Stimulated activated CD4-positive, alpha-beta T cell treated with anti-CD3 and anti-CD28 coated beads, Interleukin-12 subunit alpha, Interleukin-12 subunit beta, amount 100 ng/mL, for 4 hours (primary cell): ENCODE measurements around the gene OSGEP.

Experiments
- DNase-seq: peaks from one replicate; pipeline ENCODE4 v3.0.0-alpha.2; 2020

OSGEP gene

DNA sequence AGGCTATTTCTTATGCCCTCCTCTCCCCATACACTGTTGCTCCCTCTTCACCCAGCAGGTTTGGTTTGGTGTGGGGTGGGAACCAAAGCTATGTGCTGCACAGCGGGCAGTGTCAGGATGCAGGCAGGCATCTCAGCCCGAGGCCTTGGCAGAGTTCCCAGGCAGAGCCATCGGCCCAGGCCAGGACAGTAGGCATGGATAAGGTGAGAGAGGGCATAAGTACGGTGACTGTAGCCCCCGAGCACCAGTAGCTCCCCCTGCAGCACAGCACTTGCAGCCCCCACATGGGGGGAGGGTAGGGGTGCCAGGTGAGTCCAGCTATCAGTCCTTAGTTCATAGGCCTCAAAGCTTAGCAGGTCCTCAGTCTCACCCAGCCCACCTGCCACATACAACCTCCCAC lies 25.8 kb downstream of the OSGEP start:
- no peak for DNase-seq

DNA sequence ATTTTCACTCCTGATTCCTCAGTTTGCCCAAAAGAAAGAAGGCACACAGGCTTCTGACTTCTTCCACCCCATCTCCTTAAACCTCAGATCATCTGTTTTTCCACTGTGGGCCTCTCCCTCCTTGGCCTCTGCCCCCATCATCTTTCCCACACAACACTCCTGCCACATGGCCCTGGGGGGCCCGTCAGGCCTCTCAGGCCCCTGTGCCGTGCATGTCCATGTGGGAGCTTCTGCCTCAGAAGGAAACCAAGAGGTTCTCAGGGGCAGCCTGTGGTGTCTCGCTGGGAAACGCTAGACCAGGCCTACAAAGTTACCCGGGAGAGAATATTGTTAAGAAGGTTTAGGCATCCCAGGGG lies 26.6 kb downstream of the OSGEP start:
- no peak for DNase-seq

DNA sequence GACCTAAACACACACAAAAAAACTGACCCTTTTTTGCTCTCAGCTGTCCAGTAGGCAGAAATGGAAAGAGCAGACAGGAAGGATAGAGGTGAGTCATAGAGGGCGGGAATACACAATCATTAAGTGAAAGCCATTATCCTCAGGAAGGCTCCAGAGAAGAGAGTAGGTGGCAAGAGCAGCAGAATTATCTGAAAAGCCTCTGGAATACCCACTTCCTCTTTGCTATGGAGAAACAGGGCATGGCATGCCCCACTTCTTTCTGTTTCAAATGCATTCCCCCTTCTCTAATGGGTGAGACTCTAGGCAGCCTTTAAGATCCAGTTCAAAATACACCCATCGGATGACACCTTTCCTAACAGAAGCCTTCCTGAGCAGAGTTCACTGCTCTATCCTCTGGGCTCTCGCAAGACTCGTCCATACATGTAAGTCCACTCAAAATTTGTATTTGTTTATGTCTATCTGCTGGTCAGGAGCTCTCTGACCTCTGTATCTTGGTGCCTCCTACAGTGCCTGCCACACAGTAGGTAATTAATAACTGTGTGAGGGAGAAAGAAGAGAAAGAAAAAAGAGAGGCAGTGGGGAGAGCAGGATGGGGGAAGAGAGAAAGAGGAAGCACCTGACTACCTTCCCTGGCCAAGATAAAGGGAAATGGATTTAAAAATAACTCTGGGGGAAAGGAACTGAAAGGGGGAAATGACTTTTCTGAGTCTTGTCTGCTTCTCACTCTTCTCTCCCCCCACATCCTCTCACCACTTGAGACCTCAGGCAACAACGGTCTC lies 27.2 kb downstream of the OSGEP start:
- no peak for DNase-seq

DNA sequence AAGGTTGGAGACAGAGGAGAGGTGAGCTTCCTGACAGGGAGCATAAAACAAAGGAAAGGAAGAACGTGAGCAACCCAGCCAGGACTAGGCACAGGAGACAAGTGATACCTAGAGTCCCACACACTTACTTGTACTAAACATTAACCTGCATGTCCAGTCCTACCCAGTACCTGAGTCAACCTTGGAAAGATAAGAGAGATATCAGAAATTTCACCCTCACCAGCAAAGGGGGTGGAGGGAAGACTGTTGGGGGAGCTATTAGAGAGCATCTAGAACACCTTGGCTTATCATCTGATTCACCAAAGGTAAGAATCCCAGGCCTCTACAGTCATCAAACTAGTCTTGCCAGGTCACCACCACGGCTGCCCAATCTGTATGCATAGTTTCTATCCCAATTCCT lies 29.8 kb downstream of the OSGEP start:
- no peak for DNase-seq

DNA sequence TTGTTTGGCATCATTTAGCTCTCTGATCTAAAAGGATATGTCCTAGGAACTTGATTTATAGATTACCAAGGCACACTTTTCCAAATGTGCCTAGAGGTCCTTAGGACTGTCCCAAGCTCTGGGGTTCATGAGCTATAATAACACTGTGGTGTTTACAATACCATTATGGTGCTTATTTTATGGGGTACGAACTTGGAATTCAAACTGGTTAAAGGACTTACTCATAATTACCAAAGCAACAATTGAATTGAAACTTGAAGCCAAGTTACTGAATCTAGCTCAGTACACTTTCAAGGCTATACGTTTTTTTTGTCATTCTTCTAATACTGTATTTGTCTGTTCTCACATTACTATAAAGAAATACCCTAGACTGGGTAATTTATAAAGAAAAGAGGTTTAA lies 31.7 kb downstream of the OSGEP start:
- DNase-seq: no peak

DNA sequence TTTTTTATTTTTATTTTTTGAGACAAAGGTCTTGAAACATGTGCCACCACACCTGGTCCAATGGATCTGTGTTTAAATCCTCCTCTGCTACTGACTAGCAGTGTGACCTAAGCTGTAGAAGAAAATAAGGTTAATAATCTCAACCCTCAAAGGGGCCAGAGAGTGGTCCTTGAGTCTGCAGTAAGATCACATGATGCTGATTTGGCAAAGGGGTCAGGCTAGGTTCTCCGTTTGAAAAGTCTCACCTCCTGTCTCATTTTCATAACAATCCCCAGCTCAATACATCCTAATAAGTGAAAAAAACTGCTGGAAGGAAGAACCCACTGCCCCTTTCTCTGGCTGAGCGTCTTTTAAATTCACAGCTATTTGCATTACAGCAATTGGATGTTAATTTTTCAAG lies 33.3 kb downstream of the OSGEP start:
- no peak for DNase-seq

DNA sequence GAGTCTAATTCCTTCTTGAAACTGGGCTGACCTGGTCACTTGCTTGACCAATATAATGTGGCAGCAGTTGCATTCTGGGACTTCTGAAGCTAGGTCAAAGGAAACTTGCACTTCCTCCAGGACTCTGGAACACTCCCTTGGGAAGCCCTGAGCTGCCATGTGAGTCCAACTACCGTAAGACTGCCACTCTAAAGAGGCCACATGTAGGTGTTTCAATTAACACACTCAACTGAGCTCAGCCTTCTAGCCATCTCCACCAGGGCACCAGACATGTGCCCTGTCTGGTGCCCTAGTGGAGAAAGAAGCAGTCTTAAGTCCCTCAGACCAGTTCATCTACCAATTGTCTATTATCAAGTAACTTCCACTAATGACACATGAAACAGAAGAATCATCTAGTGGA lies 35.2 kb downstream of the OSGEP start:
- DNase-seq: no peak

DNA sequence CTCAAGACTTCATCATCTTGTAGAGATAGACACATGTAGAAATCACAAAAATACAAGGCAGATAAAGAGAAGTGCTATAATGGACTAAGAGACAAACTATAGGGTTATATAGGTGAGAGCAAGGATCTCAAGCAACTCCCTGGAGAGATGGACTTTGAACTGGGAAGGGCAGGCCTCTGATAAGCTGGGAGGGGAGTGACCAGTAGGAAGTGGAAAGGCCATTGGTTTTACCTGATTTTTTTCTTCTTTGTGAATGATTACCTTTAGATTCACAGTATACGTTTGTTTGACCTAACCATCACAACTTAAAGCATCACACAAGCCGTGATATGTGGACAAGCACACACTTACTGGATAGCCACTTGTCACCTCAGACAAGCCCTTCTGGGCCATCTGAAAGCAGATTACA lies 36.1 kb downstream of the OSGEP start:
- DNase-seq: no peak

DNA sequence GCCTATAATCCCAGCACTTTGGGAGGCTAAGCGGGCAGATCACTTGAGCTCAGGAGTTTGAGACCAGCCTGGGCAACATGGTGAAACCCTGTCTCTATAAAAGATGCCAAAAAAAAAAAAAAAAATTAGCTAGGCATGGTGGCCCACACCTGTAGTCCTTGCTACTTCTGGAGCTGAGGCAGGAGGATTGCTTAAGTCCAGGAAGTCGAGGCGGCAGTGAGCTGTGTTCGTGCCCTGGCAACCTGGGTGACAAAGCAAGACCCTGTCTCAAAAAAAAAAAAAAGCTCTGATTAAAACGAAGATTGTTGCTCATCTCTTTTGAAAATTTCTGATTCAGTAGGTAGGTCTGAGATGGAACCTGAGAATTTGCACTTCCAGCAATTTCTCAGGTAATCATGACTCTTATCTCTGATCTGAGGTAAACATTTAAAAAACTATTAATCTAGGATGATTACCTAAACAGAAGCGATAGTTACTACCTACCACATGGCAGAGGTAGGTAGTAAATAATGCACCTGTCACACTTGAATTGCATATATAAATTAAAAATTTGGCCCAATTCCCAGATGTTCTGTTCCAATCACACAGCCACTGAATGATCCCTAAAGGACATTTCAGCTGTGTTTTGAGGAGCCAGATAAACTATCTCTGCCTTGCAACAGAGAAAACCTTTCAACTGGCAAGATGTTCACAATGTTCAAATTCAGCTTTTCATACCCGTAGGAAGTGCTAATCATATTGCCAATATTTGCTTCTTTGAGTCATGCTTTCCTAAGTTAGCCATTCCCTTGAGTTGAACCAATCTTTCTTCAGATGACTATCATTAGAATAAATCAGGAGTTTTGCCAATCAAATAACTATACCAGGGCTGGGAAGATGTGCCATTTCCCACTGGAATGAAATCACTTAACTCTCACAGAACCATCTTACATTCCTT lies 37.1 kb downstream of the OSGEP start:
- DNase-seq: no peak

DNA sequence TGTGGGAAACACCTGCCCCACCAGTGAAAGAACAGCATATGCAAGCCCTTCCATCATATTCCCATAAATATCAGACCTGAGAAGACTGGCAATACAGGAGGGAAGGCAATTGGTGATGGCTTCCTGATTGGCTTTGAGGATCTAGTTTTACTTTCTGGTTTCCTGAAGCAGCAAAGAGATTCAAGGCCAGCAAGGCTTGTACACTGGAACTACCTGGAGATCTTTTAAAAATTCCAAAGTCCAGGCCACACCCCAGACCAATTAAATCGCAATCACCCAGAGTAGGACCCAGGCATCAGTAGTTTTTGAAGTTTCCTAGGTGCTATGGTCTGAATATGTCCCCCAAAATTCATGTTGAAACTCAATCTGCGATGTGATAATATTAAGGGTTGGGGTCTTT lies 38.4 kb downstream of the OSGEP start:
- DNase-seq: no peak

DNA sequence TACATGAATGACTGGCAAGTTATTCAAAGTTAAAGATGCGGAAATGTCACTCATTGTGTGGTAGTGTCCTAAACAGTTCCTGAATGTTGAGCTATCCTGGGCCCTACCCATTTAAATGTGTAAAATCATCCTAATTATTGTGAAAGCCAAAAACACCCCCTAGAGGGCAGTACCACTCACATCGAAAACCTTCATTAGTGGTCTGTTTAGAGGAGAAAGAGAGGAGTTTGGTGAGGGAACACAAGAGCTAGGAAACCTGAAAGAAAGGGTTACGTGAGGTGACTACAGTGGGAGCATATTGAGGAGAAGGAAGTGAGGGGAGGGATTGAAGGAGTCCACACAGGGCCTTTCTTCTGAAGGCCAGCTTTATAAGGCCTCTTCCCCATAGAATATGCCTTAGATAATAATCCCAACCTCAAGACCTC lies 38.8 kb downstream of the OSGEP start:
- DNase-seq: no peak

DNA sequence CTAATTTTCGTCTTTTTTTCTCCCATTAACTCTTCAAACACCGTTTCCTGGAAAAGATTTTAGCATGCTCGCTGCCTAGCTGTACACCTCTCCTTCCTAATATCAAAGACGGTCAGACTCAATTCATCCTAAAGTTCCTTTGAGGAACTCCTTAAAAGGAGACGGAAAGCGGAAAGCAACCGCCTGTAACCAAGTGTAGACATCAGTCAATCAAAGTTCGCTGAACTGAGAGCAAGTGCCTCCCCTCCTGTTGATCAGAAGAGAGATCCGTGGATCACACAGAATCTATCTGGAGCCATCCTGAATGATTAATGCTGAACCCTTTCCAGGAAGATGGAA lies 40.9 kb downstream of the OSGEP start:
- no peak for DNase-seq

DNA sequence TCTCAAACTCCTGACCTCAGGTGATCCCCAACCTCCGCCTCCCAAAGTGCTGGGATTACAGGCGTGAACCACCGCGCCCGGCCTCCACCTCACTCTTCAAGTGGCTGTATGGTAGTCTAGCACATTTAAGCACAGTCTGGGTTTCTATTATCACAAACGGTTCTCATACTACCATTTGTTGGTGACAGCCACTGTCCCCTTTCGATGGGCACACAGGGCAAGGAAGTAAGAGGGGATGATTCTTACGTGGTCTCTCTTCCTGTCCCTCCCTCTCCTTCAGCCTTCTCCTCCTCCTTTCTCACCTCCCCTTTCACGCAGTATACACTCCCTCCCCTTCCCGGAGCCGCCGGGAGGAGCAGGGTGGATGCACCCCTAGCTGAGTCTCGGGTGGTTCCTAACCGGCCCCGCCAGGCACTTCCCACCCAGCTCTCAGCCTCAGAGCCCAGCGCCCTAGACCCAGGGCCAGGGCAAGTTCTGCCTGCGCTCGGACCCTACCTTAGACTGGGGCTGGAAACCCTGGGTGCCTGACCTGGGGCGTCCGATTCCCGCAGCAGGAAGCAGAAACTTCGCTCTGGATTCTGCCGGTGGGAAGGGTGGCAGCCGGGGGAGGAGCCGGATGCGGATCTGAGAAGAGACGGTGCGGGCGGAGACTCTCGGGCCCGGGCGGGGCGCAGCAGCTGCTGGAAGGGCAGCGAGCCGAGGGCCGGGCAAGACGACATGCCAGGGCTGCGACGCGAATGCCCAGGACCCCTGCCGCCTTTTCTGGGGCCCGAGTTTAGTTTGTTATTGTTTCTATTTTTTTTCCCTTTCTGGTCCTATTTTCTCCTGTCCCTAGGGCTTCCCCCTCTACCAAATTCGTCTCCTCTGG lies 41.5 kb downstream of the OSGEP start, which contains the start of gene TEP1:
TSS of gene TEP1 (minus strand) at position 626 of the 868 bp plus-strand sequence. CDS start 5,062 bp downstream, outside the sequence.
- DNase-seq: peak; percentile 70

DNA sequence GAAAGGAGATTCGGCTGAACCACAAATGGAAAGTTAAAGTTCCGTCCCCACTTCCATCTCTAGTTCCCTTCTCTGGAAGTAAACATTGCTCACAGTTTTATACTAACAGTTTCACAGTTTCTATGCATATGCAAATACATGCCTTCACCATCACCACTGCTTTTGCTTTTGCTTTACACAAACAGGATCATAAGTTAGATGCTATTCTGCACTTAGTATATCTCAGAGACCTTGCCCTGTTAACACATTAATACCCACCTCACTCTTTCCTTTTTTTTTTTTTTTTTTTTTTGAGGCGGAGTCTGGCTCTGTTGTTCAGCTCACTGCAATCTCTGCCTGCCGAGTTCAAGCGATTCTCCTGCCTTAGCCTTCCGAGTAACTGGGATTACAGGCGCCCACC lies 42.2 kb downstream of the OSGEP start:
- no peak for DNase-seq

DNA sequence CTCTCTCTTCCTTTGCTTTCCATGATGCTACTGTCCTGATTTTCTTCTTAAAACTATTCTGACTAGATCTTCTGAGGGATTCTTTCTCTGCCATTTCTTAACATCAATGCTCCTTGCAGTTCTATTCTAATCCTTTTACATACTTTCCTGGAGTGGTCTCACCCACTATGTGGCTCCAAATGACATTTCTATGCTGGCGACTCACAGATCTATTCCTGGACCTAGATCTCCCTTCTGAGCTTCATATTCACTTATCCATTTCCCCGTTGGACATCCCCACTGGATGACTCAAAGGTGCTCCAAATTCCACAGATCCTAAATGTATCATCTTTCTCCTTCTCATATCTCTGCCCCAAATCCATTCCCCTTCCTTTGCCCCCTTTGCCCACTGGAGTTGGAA lies 45.4 kb downstream of the OSGEP start:
- no peak for DNase-seq

DNA sequence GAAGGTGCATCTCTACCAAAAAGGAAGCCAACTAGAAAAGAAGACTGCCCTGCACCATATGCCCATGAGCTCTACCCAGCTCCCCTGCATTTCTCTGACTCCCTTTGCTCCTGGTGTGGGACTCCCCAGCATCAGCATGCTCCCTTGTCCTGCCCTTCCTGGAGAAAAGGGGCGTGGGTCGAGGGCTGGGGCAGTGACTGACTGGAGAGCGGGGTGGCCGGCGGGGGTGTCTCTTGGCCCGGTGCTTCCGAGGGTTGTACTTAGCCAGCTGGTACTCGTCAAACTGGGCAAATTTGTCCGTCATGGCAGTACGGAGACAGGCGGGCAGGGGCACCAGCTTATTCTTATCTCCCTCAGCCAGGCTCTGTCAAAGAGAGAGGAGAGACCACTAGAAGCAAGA lies 51.1 kb downstream of the OSGEP start:
- DNase-seq: no peak

DNA sequence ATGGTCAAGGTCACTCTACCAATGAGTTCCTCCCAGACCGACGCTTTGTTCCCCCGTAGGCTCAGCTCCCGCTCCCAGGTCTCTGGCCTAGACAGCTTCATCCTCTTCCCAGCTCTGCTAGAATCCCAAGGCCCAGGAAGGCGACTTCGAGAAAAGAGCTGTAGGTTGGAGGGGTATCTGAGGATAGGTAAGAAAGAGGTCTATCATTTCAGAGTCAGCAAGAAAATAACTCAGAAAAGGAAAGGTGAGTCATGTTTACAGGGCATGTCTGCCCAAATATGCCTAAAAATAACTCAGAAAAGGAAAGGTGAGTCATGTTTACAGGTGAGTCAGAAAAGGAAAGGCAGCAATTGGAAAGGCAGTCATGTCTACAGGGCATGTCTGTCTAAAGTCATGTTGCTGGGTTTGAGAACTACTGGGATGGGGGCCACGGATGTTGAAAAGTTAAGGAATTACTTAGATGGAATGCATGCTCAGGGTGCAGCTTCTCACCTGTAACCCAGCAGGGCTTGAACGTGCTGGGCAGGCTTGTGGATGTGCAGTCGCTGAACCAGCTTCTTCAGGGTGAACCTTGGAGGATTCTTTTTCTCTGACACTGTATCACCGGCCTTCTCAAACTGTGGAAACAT lies 53.5 kb downstream of the OSGEP start:
- no peak for DNase-seq

DNA sequence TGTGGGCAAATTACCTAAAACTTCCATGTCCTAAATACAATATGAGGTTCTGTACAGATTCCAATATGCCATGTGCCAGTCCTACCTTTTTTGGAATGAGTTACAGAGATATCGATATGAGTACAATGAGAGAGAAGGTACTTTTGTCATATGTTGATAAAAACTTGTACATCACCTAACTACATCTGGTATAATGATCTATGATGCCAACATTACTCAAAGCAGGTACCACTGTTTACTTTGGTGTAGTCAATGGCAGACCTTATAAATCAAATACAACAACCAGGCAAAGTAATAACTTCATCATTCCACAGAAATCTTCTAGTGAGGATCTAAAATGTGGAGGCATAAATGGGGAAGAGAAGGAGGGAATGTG lies 54.0 kb downstream of the OSGEP start:
- DNase-seq: no peak

DNA sequence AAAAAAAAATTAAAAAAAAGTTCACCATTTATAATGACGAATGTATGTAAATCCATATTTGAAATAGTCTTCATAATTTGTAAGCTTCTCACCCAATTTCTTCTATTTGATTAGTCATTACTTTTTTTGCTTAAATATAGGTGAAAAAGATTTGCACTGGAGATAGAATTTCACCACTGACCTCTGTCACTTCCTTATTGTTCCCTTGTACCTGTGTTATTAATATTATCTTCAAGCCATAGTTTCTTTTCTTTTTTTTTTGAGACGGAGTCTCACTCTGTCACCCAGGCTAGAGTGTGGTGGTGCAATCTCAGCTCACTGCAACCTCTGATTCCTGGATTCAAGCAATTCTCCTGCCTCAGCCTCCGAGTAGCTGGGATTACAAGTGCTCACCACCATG lies 57.1 kb downstream of the OSGEP start:
- no peak for DNase-seq
